Effector memory CD4-positive, alpha-beta T cell (primary cell): ENCODE results near the gene UCK2.
"Not testable (repeated sequence)": the region's sequence is repeated elsewhere in the genome, so short reads cannot be mapped to it uniquely, and the experiment has no call there.

Source experiments
- DNase-seq, 3 donors: peaks; one replicate each; pipeline ENCODE4 v3.0.0-alpha.2; 2020
- H3K27ac ChIP-seq: 2 replicates; pipeline ENCODE4 v1.7.0; 2013; ENCODE audit warnings: mild to moderate bottlenecking, low read length, moderate library complexity; ENCODE audit not compliant: insufficient read depth, poor library complexity, severe bottlenecking
- H3K27me3 ChIP-seq: replicated peaks from 2 replicates; pipeline ENCODE4 v1.7.0; 2013; ENCODE audit warnings: mild to moderate bottlenecking, low read length; ENCODE audit not compliant: insufficient read depth, control insufficient read depth, poor library complexity, severe bottlenecking
- H3K36me3 ChIP-seq: 2 replicates; pipeline ENCODE4 v1.7.0; 2013; ENCODE audit warnings: mild to moderate bottlenecking, low read length, moderate library complexity; ENCODE audit not compliant: control insufficient read depth, insufficient read depth
- H3K4me1 ChIP-seq: 2 replicates; pipeline ENCODE4 v1.7.0; 2013; ENCODE audit warnings: low read length, mild to moderate bottlenecking; ENCODE audit not compliant: control insufficient read depth, insufficient read depth, poor library complexity, severe bottlenecking
- H3K4me3 ChIP-seq: 2 replicates; pipeline ENCODE4 v1.7.0; 2013; ENCODE audit warnings: low read length, low read depth, mild to moderate bottlenecking; ENCODE audit not compliant: insufficient read depth, poor library complexity, severe bottlenecking
- H3K9me3 ChIP-seq: 2 replicates; pipeline ENCODE4 v1.7.0; 2013; ENCODE audit warnings: mild to moderate bottlenecking, low read length, moderate library complexity; ENCODE audit not compliant: control insufficient read depth
- total RNA-seq, 3 donors: gene quantifications; one replicate each; lab custom pipeline; 2026; lab: John Stamatoyannopoulos, UW

The UCK2 gene
- 3.6 to 6.0 (median 3.6) reads per million in 3 donors for total RNA-seq

DNA sequence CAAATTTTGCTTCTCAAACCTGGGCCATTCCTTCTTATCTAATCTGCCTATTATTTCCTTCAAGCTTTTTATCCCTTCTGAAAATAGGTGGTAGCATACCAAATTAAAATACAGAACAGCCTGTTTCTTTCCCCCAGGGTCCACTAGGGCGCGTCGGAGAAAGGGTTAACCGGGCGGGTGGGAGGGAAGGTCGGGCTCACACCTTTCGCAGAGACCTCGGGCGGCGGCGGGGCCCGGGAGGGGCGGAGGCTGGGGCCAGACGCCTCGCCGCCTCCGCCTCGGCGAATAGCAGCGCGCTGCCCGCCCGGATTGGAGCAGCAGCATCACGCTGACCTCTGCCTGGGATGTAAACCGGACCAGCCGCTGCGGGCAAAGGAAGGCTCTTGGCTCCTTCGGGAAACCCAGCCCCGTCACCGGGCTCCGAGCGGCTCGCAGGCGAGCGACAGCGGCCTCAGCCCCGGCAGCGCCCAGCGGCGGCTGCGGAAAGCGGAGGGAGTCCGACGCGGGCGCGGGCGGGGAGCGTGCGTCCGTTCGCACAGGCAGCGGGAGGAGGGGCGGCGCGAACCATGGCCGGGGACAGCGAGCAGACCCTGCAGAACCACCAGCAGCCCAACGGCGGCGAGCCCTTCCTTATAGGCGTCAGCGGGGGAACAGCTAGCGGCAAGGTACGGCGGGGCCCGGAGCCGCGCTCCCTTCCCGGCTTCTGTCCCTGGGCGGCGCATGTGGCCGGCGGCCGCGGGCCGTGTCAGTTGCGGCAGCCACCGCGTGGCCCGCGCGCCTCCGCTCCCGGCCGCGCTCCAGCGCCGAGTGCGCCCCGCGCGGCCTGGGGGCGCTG lies at the start of gene UCK2:
TSS of gene UCK2 (plus strand) at position 347 of the 835 bp plus-strand sequence. CDS start at position 567, 220 bp downstream.
- no peak within 1 kb of the TSS for H3K27ac ChIP-seq
- no peaks in the 10 kb centered on the region for H3K36me3 ChIP-seq
- H3K4me3 ChIP-seq = peak within 1 kb of the TSS; percentile 82
- peaks cover 7% of the 10 kb centered on the region for H3K4me1 ChIP-seq
- H3K27me3 ChIP-seq = no peaks in the 10 kb centered on the region
- no peaks in the 10 kb centered on the region for H3K9me3 ChIP-seq
- peak; percentile 11 to 24 (median 17) for DNase-seq

DNA sequence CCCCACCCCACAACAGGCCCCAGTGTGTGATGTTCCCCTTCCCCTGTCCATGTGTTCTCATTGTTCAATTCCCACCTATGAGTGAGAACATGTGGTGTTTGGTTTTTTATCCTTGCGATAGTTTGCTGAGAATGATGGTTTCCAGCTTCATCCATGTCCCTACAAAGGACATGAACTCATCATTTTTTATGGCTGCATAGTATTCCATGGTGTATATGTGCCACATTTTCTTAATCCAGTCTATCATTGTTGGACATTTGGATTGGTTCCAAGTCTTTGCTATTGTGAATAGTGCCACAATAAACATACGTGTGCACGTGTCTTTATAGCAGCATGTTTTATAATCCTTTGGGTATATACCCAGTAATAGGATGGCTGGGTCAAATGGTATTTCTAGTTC lies 49.2 kb upstream of the UCK2 start:
- H3K27ac ChIP-seq = not testable (repeated sequence)

DNA sequence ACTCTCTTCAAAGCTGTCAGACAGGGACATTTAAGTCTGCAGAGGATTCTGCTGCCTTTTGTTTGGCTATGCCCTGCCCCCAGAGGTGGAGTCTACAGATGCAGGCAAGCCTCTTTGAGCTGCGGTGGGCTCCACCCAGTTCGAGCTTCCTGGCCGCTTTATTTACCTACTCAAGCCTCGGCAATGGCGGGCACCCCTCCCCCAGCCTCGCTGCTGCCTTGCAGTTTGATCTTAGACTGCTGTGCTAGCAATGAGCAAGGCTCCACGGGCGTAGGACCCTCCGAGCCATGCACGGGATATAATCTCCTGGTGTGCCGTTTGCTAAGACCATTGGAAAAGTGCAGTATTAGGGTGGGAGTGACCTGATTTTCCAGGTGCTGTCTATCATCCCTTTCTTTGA lies 43.9 kb upstream of the UCK2 start:
- DNase-seq, H3K4me3 ChIP-seq, H3K4me1 ChIP-seq, H3K27me3 ChIP-seq, H3K9me3 ChIP-seq, H3K27ac ChIP-seq, H3K36me3 ChIP-seq: not testable (repeated sequence)

More for the DNA sequence above, 49.2 kb upstream of the UCK2 start:
- not testable (repeated sequence) for H3K4me1 ChIP-seq, H3K36me3 ChIP-seq, DNase-seq, H3K4me3 ChIP-seq, H3K27me3 ChIP-seq, H3K9me3 ChIP-seq

DNA sequence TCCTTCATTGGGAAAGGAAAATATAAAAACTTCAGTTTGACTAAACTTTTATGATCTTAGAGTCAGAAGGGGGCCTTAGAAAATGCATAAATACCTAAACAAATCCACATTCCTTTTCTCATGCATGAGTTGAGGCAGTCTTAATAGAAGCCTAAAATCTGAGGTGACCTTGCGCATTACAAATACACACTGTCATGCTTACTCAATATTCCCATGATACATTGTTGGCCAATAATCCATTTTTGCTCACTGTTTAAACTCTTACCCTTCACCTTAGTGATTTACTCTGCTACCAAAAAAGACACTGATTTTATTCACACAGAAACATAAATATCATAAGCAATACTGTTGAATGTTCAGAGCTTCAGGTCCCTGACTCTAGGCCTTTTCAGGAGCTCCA lies 39.7 kb upstream of the UCK2 start:
- Histone ChIP-seq H3K36me3 (no peaks in the 10 kb centered on the region), H3K27ac (no peak overlapping the region), H3K9me3 (no peaks in the 10 kb centered on the region), H3K4me1 (no peaks in the 10 kb centered on the region), H3K27me3 (no peaks in the 10 kb centered on the region), H3K4me3 (no peak overlapping the region)
- DNase-seq = no peak

DNA sequence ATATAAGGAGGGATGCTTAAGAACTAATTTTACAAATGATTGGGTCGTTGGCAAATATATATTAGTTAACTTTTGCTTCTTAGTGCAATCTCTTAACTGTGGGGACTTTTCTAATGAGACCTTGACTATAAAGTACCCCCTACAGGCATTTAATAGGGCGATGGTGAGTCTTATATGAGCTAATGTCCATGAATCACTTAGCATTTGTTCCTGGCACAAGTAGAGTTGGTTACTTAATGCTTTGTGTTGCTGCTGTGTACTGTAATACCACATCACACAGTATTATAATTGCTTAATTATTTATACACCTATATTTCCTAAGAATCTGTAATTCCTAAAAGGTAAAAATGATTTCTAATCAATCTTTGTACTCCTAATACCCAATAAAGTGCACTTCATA lies 33.5 kb upstream of the UCK2 start:
- Histone ChIP-seq H3K4me1 (no peaks in the 10 kb centered on the region), H3K4me3 (no peak overlapping the region), H3K27ac (no peak overlapping the region), H3K9me3 (no peaks in the 10 kb centered on the region), H3K27me3 (no peaks in the 10 kb centered on the region), H3K36me3 (no peaks in the 10 kb centered on the region)
- no peak for DNase-seq

DNA sequence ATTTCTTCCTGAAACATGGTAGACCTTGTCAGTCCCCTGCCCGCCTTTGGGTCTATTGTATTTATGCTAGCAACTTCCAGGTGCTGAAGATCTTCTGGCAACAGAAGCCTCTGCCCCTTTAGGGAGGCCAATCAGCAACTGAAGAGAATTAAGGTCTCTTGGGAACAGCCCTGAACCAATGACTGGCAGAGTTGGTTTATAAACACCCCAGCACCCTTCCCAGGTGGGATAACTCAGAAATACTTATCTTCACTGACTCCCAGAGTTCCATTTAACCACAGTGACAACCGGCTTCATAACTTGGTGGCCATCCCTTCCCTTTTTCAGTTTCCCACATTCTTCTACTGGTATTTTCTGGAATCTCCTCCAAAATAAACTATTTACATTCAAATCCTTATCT lies 31.5 kb upstream of the UCK2 start:
- no peak for DNase-seq
- Histone ChIP-seq H3K36me3 (no peaks in the 10 kb centered on the region), H3K9me3 (no peaks in the 10 kb centered on the region), H3K27ac (no peak overlapping the region), H3K4me1 (no peaks in the 10 kb centered on the region), H3K27me3 (no peaks in the 10 kb centered on the region), H3K4me3 (no peak overlapping the region)

DNA sequence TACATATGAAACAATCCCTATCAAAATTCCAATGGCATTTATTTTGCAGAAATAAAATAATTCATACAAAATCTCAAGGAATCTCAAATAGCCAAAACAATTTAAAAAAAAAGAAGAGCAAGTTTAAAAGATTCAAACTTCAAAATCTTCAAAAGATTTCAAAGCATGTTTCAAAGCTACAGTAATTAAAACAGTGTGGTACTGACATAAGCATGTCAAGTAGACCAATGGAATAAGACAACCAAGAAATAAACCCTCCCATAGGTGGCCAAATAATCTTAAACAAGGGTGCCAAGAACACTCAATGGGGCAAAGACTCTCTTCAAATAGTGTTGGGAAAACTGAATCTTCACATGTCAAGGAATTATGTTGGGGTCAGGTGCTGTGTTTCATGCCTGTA lies 28.0 kb upstream of the UCK2 start:
- Histone ChIP-seq H3K27ac (no peak overlapping the region), H3K9me3 (no peaks in the 10 kb centered on the region), H3K36me3 (no peaks in the 10 kb centered on the region), H3K4me1 (no peaks in the 10 kb centered on the region), H3K4me3 (no peak overlapping the region), H3K27me3 (no peaks in the 10 kb centered on the region)
- no peak for DNase-seq

DNA sequence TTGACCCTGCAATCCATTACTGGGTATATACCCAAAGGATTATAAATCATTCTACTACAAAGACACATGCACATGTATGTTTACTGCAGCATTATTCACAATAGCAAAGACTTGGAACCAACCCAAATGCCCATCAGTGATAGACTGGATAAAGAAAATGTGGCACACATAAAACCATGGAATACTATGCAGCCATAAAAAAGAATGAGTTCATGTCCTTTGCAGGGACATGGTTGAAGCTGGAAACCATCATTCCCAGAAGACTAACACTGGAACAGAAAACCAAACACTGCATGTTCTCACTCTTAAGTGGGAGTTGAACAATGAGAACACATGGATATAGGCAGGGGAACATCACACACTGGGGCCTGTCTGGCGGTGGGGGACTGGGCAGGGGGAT lies 22.9 kb upstream of the UCK2 start:
- not testable (repeated sequence) for H3K36me3 ChIP-seq, H3K4me3 ChIP-seq, H3K27me3 ChIP-seq, DNase-seq, H3K9me3 ChIP-seq, H3K4me1 ChIP-seq, H3K27ac ChIP-seq

DNA sequence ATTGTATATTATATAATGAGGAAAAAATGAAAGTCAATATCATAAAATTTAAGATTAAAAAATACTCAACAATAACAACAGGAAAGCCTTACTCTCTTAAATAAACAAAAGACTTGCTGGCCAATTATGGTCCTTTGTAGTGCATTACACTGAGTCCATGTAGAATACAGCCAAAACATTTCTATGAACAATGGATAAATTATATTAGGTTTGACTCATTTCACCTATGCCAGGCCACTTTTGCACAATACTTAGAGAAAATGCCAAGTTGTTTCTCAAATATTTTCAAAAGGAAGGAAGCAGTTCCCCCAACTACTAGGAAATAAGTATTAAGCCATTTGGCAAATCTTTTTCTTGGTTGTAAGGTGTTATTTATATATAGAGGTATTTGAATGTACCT lies 19.8 kb upstream of the UCK2 start:
- Histone ChIP-seq H3K27me3 (no peaks in the 10 kb centered on the region), H3K4me3 (no peak overlapping the region), H3K9me3 (no peaks in the 10 kb centered on the region), H3K27ac (no peak overlapping the region), H3K4me1 (no peaks in the 10 kb centered on the region), H3K36me3 (no peaks in the 10 kb centered on the region)
- DNase-seq = no peak

DNA sequence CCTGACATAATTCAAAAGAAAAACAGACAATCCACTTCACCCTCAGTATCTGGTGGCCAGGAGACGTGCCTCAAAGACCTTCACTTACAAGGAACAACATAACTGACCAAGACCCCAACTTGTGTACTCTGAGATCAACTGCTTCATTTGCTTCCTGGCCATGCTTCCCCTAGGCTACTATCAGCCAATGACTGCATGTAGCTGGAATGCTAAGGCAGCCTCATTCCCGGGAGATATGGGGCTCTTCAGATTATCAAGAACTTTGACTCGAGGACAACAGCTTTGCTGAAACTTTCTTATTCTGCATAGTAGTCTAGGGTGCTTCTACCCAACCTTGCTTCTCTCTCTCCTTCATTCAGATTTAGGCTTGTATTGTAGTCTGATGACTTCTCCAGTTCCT lies 11.7 kb upstream of the UCK2 start:
- Histone ChIP-seq H3K4me3 (no peak overlapping the region), H3K9me3 (no peaks in the 10 kb centered on the region), H3K4me1 (no peaks in the 10 kb centered on the region), H3K27me3 (no peaks in the 10 kb centered on the region), H3K27ac (no peak overlapping the region), H3K36me3 (no peaks in the 10 kb centered on the region)
- no peak for DNase-seq
